GM12892 (cell line): ENCODE results near the gene SIK2.

Source experiments
- POLR2AphosphoS5 ChIP-seq: IDR thresholded peaks from 2 replicates; pipeline ENCODE4 v1.6.1; 2011; ENCODE audit warnings: low read depth, low read length, control low read depth
- TAF1 ChIP-seq: IDR thresholded peaks from 2 replicates; pipeline ENCODE4 v1.6.1; 2011; ENCODE audit warnings: low read depth, mild to moderate bottlenecking, control low read depth, low read length, borderline replicate concordance

DNA sequence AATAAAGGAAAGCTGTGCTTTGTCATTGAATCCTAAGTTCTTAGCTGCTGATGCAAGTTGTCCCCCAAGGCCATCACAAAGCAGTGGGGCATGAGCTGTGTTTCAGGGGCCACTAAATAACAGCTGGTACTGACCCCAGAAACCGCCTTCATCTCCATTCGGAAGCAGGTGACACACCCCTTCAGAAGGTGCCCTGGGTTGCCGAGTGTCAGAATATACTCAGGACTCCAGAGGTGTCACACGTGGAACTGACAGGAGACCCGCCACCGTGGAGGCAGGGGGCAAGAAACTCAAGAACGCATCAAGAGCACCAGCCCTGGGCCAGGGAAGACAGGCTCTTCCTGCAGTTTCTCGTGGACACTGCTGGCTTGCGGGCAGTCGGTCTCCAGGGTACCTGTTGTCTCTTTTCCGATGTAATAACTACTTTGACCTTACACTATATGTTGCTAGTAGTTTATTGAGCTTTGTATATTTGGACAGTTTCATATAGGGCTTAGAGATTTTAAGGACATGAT lies 122.4 kb downstream of the SIK2 start:
- TF ChIP-seq POLR2AphosphoS5 = no peak
- no peak for TF ChIP-seq TAF1
